ENCODE data around the gene NPC1. TPM values are rescaled to one million over a fixed set of nuclear protein-coding genes. Genes with fewer than 3 reads are reported as not detected.

Gene NPC1
- polyA plus RNA-seq, 6 donors from 2014 or later = 8.5 to 17.9 (median 10.8) TPM

DNA sequence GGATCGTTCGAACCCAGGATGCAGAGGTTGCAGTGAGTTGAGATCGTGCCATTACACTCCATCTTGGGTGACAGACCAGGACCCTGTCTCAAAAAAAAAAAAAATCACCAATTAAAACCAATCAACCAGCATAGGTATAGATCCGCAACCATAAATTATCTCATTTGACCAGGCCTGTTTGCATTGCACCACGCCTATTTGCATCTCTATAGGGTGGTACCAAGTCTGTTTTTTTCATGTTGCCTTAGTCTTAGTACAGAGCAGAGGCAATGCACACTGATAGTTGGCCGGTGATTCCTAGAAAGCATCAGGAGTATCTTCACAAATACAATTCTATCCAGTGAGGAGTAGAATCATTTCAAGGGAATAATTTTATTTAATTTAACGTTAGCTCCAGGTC, 9.3 kb upstream of the NPC1 start:
- no peak for DNase-seq
- no peak for ATAC-seq (ENCODE audit: low read depth in 2 of 2)
- Mint-ChIP-seq H3K4me1 (peaks cover 8 to 15% (median 13%) of the 10 kb centered on the region in 3 donors), H3K27me3 (peaks cover 0 to 4% (median 0%) of the 10 kb centered on the region in 3 donors), H3K9me3 (no peaks in the 10 kb centered on the region), H3K27ac (peak overlapping the region in 1 of 6 donors; percentile 89), H3K36me3 (no peaks in the 10 kb centered on the region), H3K4me3 (no peak overlapping the region)

DNA sequence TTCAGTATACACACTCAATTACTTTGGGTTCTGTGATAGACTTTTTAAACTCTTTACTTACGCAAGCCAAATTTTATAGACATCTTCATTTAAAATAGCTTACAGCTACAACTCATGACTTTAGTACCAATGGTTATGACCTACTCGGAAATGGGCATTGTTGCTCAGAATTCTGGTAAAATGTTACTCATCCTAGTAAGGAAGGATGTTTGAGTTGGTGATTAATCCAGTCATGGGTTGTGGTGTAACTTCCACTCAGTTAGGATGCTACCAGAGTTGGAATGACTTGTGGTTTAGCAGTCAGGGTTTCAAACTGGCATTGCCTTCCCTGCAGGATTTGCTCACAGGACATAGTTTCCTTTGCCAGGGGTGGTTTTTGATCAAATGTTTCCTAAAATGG, 7.4 kb upstream of the NPC1 start:
- ATAC-seq (ENCODE audit: low read depth in 2 of 2) (no peak), DNase-seq (no peak)
- Mint-ChIP-seq H3K4me3 (peak overlapping the region in 1 of 8 donors; percentile 45), H3K4me1 (peaks cover 8 to 15% (median 13%) of the 10 kb centered on the region in 3 donors), H3K9me3 (no peaks in the 10 kb centered on the region), H3K36me3 (no peaks in the 10 kb centered on the region), H3K27ac (no peak overlapping the region), H3K27me3 (no peaks in the 10 kb centered on the region)

GRCh38 chr18:23592911-23593310, 6.6 kb upstream of the NPC1 start:
- H3K4me1 Mint-ChIP-seq = peaks cover 8 to 15% (median 13%) of the 10 kb centered on the region in 3 donors
- H3K27me3 Mint-ChIP-seq = no peaks in the 10 kb centered on the region
- no peak for DNase-seq
- peak overlapping the region in 1 of 6 donors; percentile 95 for H3K27ac Mint-ChIP-seq
- no peak for ATAC-seq (ENCODE audit: low read depth in 2 of 2)
- no peak overlapping the region for H3K4me3 Mint-ChIP-seq
- H3K36me3 Mint-ChIP-seq = no peaks in the 10 kb centered on the region
- H3K9me3 Mint-ChIP-seq = no peaks in the 10 kb centered on the region

DNA sequence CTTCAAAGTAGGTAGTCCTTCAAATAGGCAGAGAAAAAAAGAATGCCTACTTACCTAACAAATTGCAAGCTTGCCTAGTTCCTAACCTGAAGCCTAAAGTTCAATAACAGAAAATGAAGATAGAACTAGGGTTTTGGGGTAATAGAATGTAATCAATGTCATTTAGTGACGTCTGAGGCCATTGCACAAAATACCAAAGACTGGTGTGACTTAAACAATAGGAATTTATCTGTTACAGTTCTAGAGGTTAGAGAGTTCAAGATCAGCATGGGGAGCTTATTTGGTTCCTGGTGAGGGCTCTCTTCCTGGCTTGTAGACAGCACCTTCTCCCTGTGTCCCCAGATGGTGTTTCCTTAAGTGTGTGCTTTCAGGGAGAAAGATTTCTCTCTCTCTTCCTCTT, 4.7 kb upstream of the NPC1 start:
- H3K36me3 Mint-ChIP-seq = no peaks in the 10 kb centered on the region
- ATAC-seq (ENCODE audit: low read depth in 2 of 2) (no peak), DNase-seq (no peak)
- no peaks in the 10 kb centered on the region for H3K27me3 Mint-ChIP-seq
- H3K9me3 Mint-ChIP-seq = no peaks in the 10 kb centered on the region
- no peak overlapping the region for H3K4me3 Mint-ChIP-seq
- peaks cover 0 to 9% (median 6%) of the 10 kb centered on the region in 3 donors for H3K4me1 Mint-ChIP-seq
- H3K27ac Mint-ChIP-seq = no peak overlapping the region

GRCh38 chr18:23588836-23589560, 2.7 kb upstream of the NPC1 start:
- DNase-seq (no peak), ATAC-seq (ENCODE audit: low read depth in 2 of 2) (no peak)
- Mint-ChIP-seq H3K27ac (peak overlapping the region in 1 of 6 donors; percentile 48), H3K9me3 (no peaks in the 10 kb centered on the region), H3K36me3 (no peaks in the 10 kb centered on the region), H3K4me1 (peaks cover 13 to 23% (median 22%) of the 10 kb centered on the region in 3 donors), H3K4me3 (peak overlapping the region in 1 of 8 donors; percentile 98), H3K27me3 (no peaks in the 10 kb centered on the region)

DNA sequence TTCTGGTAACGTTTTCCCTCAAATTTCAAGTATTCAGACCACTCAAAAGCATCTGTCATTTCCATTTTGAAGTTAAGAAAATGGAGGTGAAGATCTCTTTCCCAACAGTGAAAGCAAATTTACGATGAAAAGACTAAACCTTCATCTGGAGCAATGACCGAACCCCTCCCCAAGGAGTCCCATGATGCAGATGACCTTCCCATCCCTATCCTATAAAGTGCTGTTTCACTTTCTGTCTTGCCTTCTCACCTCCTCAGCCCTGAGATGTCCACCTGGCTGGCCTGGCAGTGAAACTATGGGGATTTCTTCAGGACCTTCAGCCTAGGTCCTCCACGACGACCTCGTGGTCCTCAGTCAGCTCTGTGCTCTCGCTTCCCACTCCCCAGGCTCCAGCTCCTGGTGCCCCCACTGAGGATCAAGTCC, 925 bp upstream of the NPC1 start:
- no peaks in the 10 kb centered on the region for H3K36me3 Mint-ChIP-seq
- H3K4me1 Mint-ChIP-seq = peaks cover 15 to 34% (median 24%) of the 10 kb centered on the region in 3 donors

DNA sequence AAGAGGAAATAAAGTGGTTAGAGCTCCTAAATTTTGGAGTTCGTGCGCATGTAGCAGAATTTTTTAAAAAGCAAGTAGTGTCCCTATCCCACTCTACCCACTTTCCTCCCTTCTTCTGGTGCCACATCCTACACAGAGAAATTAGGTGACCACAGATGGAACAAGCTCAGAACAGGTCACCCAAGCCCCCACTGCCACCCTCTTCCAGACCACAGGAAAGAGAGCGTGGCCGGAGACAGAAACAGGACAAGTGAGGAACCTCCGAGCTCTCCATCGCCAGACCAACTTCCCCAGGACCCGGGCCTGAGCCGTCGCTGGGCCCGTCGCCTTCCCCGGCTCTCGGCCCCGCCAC, 433 bp downstream of the NPC1 start:
- Mint-ChIP-seq H3K27ac (peak overlapping the region; percentile 86 to 99 (median 96)), H3K36me3 (no peaks in the 10 kb centered on the region), H3K4me3 (peak overlapping the region; percentile 86 to 98 (median 95)), H3K27me3 (no peaks in the 10 kb centered on the region), H3K4me1 (peaks cover 15 to 34% (median 34%) of the 10 kb centered on the region in 3 donors), H3K9me3 (no peaks in the 10 kb centered on the region)
- DNase-seq (no peak), ATAC-seq (ENCODE audit: low read depth in 2 of 2) (peak in 1 of 2 donors; percentile 1)

More for the DNA sequence above, 925 bp upstream of the NPC1 start:
- no peaks in the 10 kb centered on the region for H3K9me3 Mint-ChIP-seq
- no peak for ATAC-seq (ENCODE audit: low read depth in 2 of 2)
- peak overlapping the region; percentile 86 to 98 (median 95) for H3K4me3 Mint-ChIP-seq
- no peak for DNase-seq
- H3K27me3 Mint-ChIP-seq = no peaks in the 10 kb centered on the region
- H3K27ac Mint-ChIP-seq = peak overlapping the region; percentile 80 to 99 (median 96)

DNA sequence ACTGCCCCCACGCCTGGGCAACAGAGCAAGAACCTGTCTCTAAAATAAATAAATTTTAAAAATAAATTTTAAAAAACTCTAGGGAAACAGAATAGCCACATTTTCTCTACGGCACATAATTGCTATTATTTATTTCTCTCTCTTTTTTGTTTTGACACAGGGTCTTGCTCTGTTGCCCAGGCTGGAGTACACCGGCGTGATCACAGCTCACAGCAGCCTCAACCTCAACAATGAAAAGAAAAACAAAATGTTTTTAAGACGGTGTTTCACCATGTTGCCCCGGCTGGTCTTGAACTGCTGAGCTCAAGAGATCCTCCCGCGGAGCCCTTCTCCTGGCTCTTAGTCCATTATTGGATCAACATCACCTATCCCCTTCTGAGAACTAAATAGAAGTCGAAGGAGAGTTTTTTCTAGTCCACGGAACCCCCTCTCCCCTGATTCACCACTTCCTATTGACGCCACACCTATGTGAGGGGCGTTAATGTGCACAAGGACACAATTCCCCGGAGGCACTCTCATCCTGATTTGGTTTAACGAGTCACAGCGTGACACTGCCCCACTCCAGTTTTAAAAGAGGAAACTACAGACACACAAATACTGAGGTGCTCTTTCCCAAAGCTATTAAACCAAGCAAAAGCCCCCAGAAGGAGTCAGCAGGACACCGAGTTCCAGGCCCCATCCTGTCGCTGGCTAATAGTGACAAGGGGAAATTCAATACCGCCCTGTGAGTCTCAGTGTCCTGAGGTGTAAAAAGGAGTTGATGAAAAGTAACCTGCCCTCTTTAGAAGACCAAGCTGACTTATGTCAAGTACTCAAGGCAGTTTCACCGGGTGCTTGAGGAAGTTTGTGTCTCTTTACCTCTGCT, 1.1 kb downstream of the NPC1 start:
- Mint-ChIP-seq H3K4me1 (peaks cover 20 to 41% (median 39%) of the 10 kb centered on the region in 3 donors), H3K36me3 (no peaks in the 10 kb centered on the region), H3K27ac (peak overlapping the region; percentile 86 to 99 (median 96)), H3K4me3 (peak overlapping the region; percentile 86 to 98 (median 95)), H3K27me3 (no peaks in the 10 kb centered on the region), H3K9me3 (no peaks in the 10 kb centered on the region)
- ATAC-seq (ENCODE audit: low read depth in 2 of 2) (peak; percentile 12), DNase-seq (peak; percentile 49)

GRCh38 chr18:23584019-23584983, 2.0 kb downstream of the NPC1 start:
- Mint-ChIP-seq H3K36me3 (no peaks in the 10 kb centered on the region), H3K4me1 (peaks cover 22 to 44% (median 39%) of the 10 kb centered on the region in 3 donors), H3K27me3 (no peaks in the 10 kb centered on the region), H3K27ac (peak overlapping the region in 1 of 6 donors; percentile 6), H3K9me3 (no peaks in the 10 kb centered on the region), H3K4me3 (peak overlapping the region in 6 of 8 donors; percentile 37 to 98 (median 66))
- no peak for ATAC-seq (ENCODE audit: low read depth in 2 of 2)
- no peak for DNase-seq

- no peaks in the 10 kb centered on the region for H3K9me3 Mint-ChIP-seq
- H3K27ac Mint-ChIP-seq = peak overlapping the region in 1 of 6 donors; percentile 42
- no peak for DNase-seq
These were observed 3.0 kb downstream of the NPC1 start for GRCh38 chr18:23583071-23583865.

GRCh38 chr18:23580677-23581367, 5.5 kb downstream of the NPC1 start:
- Mint-ChIP-seq H3K4me3 (peak overlapping the region in 1 of 8 donors; percentile 40), H3K36me3 (peaks cover 4 to 12% of the 10 kb centered on the region in 2 donors), H3K27me3 (no peaks in the 10 kb centered on the region), H3K4me1 (peaks cover 32 to 49% (median 49%) of the 10 kb centered on the region in 3 donors), H3K9me3 (no peaks in the 10 kb centered on the region), H3K27ac (peak overlapping the region in 2 of 6 donors; percentile 5 to 42)
- ATAC-seq (ENCODE audit: low read depth in 2 of 2) (no peak), DNase-seq (no peak)

More at GRCh38 chr18:23583071-23583865, 3.0 kb downstream of the NPC1 start:
- Mint-ChIP-seq H3K4me3 (peak overlapping the region in 2 of 8 donors; percentile 60 to 98), H3K4me1 (peaks cover 32 to 55% (median 48%) of the 10 kb centered on the region in 3 donors), H3K36me3 (peaks cover 4 to 5% of the 10 kb centered on the region in 2 donors), H3K27me3 (no peaks in the 10 kb centered on the region)
- ATAC-seq (ENCODE audit: low read depth in 2 of 2) = no peak
